SU-DHL-6 (cell line): ENCODE results near the gene CCL7.

ENCODE experiments used
- CTCF ChIP-seq: fragments of 200-600 bp; sonication (generic); IDR thresholded peaks from one replicate; pipeline ENCODE4 v1.5.1; 2017; ENCODE audit warnings: antibody characterized with exemption, mild to moderate bottlenecking, low read length, moderate library complexity; ENCODE audit not compliant: insufficient read depth, poor library complexity, severe bottlenecking
- EZH2phosphoT487 ChIP-seq: fragments of 200-600 bp; sonication (generic), shearing (Covaris generic); conservative IDR thresholded peaks from 2 replicates; pipeline ENCODE4 v1.6.1; 2018; ENCODE audit warnings: mild to moderate bottlenecking, antibody characterized with exemption, low read length, moderate library complexity, mixed read lengths

- TF ChIP-seq CTCF (no peak), EZH2phosphoT487 (no peak)
Observed at GRCh38 chr17:34312080-34312479, 42.1 kb downstream of the CCL7 start.
